Neural cell (in vitro differentiated cells): Measurements from ENCODE around the gene RRAGB.

Experiments
- EP300 ChIP-seq: fragments of 450-650 bp; conservative IDR thresholded peaks from 2 replicates; pipeline ENCODE4 v1.6.1; 2014; ENCODE audit warnings: antibody characterized with exemption, mild to moderate bottlenecking, moderate library complexity; ENCODE audit not compliant: poor library complexity, severe bottlenecking
- POLR2AphosphoS5 ChIP-seq: IDR thresholded peaks from 2 replicates; pipeline ENCODE4 v1.6.1; 2012
- RAD21 ChIP-seq: fragments of 450-650 bp; conservative IDR thresholded peaks from 2 replicates; pipeline ENCODE4 v1.6.1; 2014; ENCODE audit warnings: antibody characterized with exemption, mild to moderate bottlenecking, moderate library complexity
- SMC3 ChIP-seq: fragments of 450-650 bp; conservative IDR thresholded peaks from 2 replicates; pipeline ENCODE4 v1.6.1; 2014; ENCODE audit warnings: antibody characterized with exemption, mild to moderate bottlenecking, moderate library complexity; ENCODE audit not compliant: poor library complexity
- TF ChIP-seq, protein P1 (sequence below): fragments of 450-650 bp; IDR thresholded peaks from 2 replicates; pipeline ENCODE4 v1.5.1; 2014; ENCODE audit warnings: antibody characterized with exemption, mild to moderate bottlenecking, moderate library complexity; ENCODE audit not compliant: poor library complexity, severe bottlenecking
- TF ChIP-seq, protein P2 (sequence below): IDR thresholded peaks from 2 replicates; pipeline ENCODE4 v1.6.1; 2012; ENCODE audit warnings: borderline replicate concordance

- TF ChIP-seq RAD21, result no peak
- TF ChIP-seq, protein P1, sequence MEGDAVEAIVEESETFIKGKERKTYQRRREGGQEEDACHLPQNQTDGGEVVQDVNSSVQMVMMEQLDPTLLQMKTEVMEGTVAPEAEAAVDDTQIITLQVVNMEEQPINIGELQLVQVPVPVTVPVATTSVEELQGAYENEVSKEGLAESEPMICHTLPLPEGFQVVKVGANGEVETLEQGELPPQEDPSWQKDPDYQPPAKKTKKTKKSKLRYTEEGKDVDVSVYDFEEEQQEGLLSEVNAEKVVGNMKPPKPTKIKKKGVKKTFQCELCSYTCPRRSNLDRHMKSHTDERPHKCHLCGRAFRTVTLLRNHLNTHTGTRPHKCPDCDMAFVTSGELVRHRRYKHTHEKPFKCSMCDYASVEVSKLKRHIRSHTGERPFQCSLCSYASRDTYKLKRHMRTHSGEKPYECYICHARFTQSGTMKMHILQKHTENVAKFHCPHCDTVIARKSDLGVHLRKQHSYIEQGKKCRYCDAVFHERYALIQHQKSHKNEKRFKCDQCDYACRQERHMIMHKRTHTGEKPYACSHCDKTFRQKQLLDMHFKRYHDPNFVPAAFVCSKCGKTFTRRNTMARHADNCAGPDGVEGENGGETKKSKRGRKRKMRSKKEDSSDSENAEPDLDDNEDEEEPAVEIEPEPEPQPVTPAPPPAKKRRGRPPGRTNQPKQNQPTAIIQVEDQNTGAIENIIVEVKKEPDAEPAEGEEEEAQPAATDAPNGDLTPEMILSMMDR, result no peak
- TF ChIP-seq, protein P2, sequence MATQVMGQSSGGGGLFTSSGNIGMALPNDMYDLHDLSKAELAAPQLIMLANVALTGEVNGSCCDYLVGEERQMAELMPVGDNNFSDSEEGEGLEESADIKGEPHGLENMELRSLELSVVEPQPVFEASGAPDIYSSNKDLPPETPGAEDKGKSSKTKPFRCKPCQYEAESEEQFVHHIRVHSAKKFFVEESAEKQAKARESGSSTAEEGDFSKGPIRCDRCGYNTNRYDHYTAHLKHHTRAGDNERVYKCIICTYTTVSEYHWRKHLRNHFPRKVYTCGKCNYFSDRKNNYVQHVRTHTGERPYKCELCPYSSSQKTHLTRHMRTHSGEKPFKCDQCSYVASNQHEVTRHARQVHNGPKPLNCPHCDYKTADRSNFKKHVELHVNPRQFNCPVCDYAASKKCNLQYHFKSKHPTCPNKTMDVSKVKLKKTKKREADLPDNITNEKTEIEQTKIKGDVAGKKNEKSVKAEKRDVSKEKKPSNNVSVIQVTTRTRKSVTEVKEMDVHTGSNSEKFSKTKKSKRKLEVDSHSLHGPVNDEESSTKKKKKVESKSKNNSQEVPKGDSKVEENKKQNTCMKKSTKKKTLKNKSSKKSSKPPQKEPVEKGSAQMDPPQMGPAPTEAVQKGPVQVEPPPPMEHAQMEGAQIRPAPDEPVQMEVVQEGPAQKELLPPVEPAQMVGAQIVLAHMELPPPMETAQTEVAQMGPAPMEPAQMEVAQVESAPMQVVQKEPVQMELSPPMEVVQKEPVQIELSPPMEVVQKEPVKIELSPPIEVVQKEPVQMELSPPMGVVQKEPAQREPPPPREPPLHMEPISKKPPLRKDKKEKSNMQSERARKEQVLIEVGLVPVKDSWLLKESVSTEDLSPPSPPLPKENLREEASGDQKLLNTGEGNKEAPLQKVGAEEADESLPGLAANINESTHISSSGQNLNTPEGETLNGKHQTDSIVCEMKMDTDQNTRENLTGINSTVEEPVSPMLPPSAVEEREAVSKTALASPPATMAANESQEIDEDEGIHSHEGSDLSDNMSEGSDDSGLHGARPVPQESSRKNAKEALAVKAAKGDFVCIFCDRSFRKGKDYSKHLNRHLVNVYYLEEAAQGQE, result no peak
- TF ChIP-seq POLR2AphosphoS5, result no peak
- TF ChIP-seq SMC3, result no peak
- no peak for TF ChIP-seq EP300
Observed at GRCh38 chrX:55767100-55767499, 49.6 kb downstream of the RRAGB start.
